MCF 10A (cell line): Measurements from ENCODE around the gene DCHS1. TPM values are rescaled to one million over a fixed set of nuclear protein-coding genes. Genes with fewer than 3 reads are reported as not detected.
A peak's percentile ranks its signal among the peaks of the same experiment; 100 is the strongest.

ENCODE experiments used
- BruUV-seq: library from RNA; stranded (reverse); fragments of 400-500 nt; replicated peaks from 2 replicates; lab custom pipeline; 2021; lab: Mats Ljungman, UMichigan
- CTCF ChIA-PET: fragments of 300-600 bp; sonication (Branson Sonifier 250); formaldehyde crosslinking; extraction: SDS; loops from one replicate; lab custom pipeline; 2021; ENCODE audit warnings: antibody characterized with exemption, inconsistent platforms; lab: Yijun Ruan, JAX
- POLR2A ChIA-PET: fragments of 300-600, 350-650 bp; sonication (Branson Sonifier 250); formaldehyde crosslinking; extraction: SDS; loops from one replicate; lab custom pipeline; 2020; ENCODE audit warnings: antibody characterized with exemption, inconsistent platforms; lab: Yijun Ruan, JAX
- DNase-seq: peaks from one replicate; pipeline ENCODE4 v3.0.0-alpha.2; 2018; ENCODE audit not compliant: unreplicated experiment
- H3K27ac Mint-ChIP-seq: one replicate; pipeline ENCODE4 v1.8.0; 2022; ENCODE audit warnings: mild to moderate bottlenecking, low read depth, mixed read lengths; ENCODE audit not compliant: unreplicated experiment
- H3K27me3 Mint-ChIP-seq: one replicate; pipeline ENCODE4 v1.8.0; 2022; ENCODE audit warnings: mixed read lengths; ENCODE audit not compliant: insufficient read depth, unreplicated experiment
- H3K36me3 Mint-ChIP-seq: one replicate; pipeline ENCODE4 v1.8.0; 2022; ENCODE audit warnings: mild to moderate bottlenecking, moderate library complexity, mixed read lengths; ENCODE audit not compliant: insufficient read depth, unreplicated experiment
- H3K4me1 Mint-ChIP-seq: one replicate; pipeline ENCODE4 v1.8.0; 2022; ENCODE audit warnings: mixed read lengths; ENCODE audit not compliant: insufficient read depth, unreplicated experiment
- H3K4me3 Mint-ChIP-seq: one replicate; pipeline ENCODE4 v1.8.0; 2022; ENCODE audit warnings: mild to moderate bottlenecking, moderate library complexity, mixed read lengths; ENCODE audit not compliant: unreplicated experiment
- H3K9me3 Mint-ChIP-seq: one replicate; pipeline ENCODE4 v1.8.0; 2022; ENCODE audit warnings: mixed read lengths; ENCODE audit not compliant: unreplicated experiment
- intact Hi-C: fragments of 100-400 bp; cut with micrococcal nuclease; formaldehyde crosslinking; loops from 2 replicates; pipeline ENCODE4 v1.14.1; 2022
- total RNA-seq: library from RNA; stranded (reverse); gene quantifications from 2 replicates; pipeline ENCODE4 v1.2.3, GENCODE V29; 2022
- TF ChIP-seq, protein P1 (sequence below): fragments of 200-600 bp; IDR thresholded peaks from one replicate; pipeline ENCODE4 v1.8.0; 2022; ENCODE audit warnings: antibody characterized with exemption, mild to moderate bottlenecking; ENCODE audit not compliant: unreplicated experiment

Gene DCHS1
- total RNA-seq, 1 experiment from 2014 or later, result 0.19 TPM

- DNase-seq, result no peak
- POLR2A ChIA-PET, result interaction anchor here (0.8 to 3.0 kb wide), 5 partner anchors 12 to 288 kb away, joined by 3 to 40 read pairs (median 10); partner anchors contain the start of genes ARFIP2, CAVIN3, MRPL17 and TIMM10B
These were observed 47.6 kb downstream of the DCHS1 start for GRCh38 chr11:6608011-6608410.

GRCh38 chr11:6607190-6607795 lies 48.3 kb downstream of the DCHS1 start:
- H3K4me3 Mint-ChIP-seq, result no peak overlapping the region
- H3K27ac Mint-ChIP-seq, result peak overlapping the region; percentile 68
- no peak for DNase-seq
- TF ChIP-seq, protein P1, sequence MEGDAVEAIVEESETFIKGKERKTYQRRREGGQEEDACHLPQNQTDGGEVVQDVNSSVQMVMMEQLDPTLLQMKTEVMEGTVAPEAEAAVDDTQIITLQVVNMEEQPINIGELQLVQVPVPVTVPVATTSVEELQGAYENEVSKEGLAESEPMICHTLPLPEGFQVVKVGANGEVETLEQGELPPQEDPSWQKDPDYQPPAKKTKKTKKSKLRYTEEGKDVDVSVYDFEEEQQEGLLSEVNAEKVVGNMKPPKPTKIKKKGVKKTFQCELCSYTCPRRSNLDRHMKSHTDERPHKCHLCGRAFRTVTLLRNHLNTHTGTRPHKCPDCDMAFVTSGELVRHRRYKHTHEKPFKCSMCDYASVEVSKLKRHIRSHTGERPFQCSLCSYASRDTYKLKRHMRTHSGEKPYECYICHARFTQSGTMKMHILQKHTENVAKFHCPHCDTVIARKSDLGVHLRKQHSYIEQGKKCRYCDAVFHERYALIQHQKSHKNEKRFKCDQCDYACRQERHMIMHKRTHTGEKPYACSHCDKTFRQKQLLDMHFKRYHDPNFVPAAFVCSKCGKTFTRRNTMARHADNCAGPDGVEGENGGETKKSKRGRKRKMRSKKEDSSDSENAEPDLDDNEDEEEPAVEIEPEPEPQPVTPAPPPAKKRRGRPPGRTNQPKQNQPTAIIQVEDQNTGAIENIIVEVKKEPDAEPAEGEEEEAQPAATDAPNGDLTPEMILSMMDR, result no peak
- ChIA-PET POLR2A (interaction anchor here (0.8 to 3.0 kb wide), 7 partner anchors 11 to 287 kb away, joined by 3 to 40 read pairs (median 4); partner anchors contain the start of genes ARFIP2, CAVIN3, MRPL17 and SMPD1), CTCF (interaction anchor here (0.6 to 1.6 kb wide), 8 partner anchors 11 to 988 kb away, joined by 3 to 12 read pairs (median 4); partner anchors contain the start of genes MRPL17 and TPP1)
- H3K9me3 Mint-ChIP-seq, result no peaks in the 10 kb centered on the region
- peaks cover 22% of the 10 kb centered on the region for H3K4me1 Mint-ChIP-seq
- H3K27me3 Mint-ChIP-seq, result no peaks in the 10 kb centered on the region
- peaks cover 31% of the 10 kb centered on the region for H3K36me3 Mint-ChIP-seq
- no TSS peak for BruUV-seq
- intact Hi-C loops, result loop anchor here (10.0 kb wide), 1 partner anchor 132 kb away; the partner anchor contains the start of gene TRIM3

More at GRCh38 chr11:6608011-6608410, 47.6 kb downstream of the DCHS1 start:
- H3K4me3 Mint-ChIP-seq, result no peak overlapping the region
- no TSS peak for BruUV-seq
- CTCF ChIA-PET, result interaction anchor here (0.6 to 1.5 kb wide), 4 partner anchors 92 to 229 kb away, joined by 3 to 5 read pairs (median 3); no protein-coding TSS in a partner anchor
- peak overlapping the region; percentile 68 for H3K27ac Mint-ChIP-seq
- H3K4me1 Mint-ChIP-seq, result peaks cover 22% of the 10 kb centered on the region
- H3K27me3 Mint-ChIP-seq, result no peaks in the 10 kb centered on the region
- no peaks in the 10 kb centered on the region for H3K9me3 Mint-ChIP-seq
- intact Hi-C loops, result loop anchor here (10.0 kb wide), 1 partner anchor 133 kb away; the partner anchor contains the start of gene TRIM3
- H3K36me3 Mint-ChIP-seq, result peaks cover 31% of the 10 kb centered on the region
- TF ChIP-seq, protein P1, result no peak

DNA sequence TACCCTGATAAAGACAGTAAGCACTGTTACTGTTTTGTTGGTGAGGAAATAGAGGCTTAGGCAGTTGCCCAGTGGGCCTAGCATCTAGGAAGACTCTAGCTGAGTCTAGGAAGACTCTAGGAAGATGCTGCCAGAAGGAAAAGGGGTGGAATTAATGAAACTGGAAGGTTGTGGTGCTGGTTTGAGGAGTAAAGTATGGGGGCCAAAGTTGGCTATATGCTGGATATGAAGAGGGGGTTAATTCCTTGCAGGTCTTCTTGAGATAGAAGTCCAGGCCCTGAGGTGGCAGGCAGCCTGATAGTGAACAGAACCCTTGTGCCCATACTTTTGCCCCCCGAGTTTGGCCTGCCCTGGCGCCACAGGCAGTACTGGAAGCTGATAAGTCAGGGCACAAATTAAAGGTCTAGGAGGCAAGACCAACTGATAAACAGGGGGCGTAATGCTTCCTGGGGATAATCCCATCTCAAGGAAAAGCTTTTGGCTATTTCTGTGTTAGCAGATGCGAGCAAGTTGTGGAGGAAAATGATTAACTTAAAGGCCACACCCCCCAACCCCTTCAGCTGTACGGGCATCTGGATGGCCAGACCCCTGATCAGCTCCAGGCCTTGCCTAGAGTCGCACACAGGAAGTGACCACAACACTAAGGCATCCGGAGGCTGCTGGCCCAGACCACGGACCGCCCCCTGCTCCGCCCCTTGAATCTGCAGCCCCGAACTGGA lies 49.0 kb downstream of the DCHS1 start:
- peak; percentile 81 for DNase-seq
- peak overlapping the region; percentile 52 for H3K27ac Mint-ChIP-seq
- peak overlapping the region; percentile 35 for H3K4me3 Mint-ChIP-seq
- H3K36me3 Mint-ChIP-seq, result peaks cover 31% of the 10 kb centered on the region
- peaks cover 26% of the 10 kb centered on the region for H3K4me1 Mint-ChIP-seq
- intact Hi-C loops, result loop anchor here (10.0 kb wide), 1 partner anchor 132 kb away; the partner anchor contains the start of gene TRIM3
- no peaks in the 10 kb centered on the region for H3K9me3 Mint-ChIP-seq
- no TSS peak for BruUV-seq
- TF ChIP-seq, protein P1, result no peak
- POLR2A ChIA-PET, result interaction anchor here (1.0 to 4.6 kb wide), 7 partner anchors 10 to 217 kb away, joined by 3 to 40 read pairs (median 10); partner anchors contain the start of genes ARFIP2, MRPL17, SMPD1 and TIMM10B
- CTCF ChIA-PET, result interaction anchor here (0.6 to 1.6 kb wide), 8 partner anchors 11 to 987 kb away, joined by 3 to 12 read pairs (median 4); partner anchors contain the start of genes MRPL17 and TPP1
- H3K27me3 Mint-ChIP-seq, result no peaks in the 10 kb centered on the region
